Endodermal cell (in vitro differentiated cells): ENCODE results near the gene UCMA. TPM values are rescaled to one million over a fixed set of nuclear protein-coding genes. Genes with fewer than 3 reads are reported as not detected.

Experiments
- DNase-seq: peaks from one replicate; pipeline ENCODE4 v3.0.0-alpha.2; 2017
- H3K27ac ChIP-seq: 2 replicates; pipeline ENCODE4 v1.5.1; 2013; ENCODE audit warnings: mild to moderate bottlenecking, low read depth, low read length, moderate library complexity
- H3K27me3 ChIP-seq: 2 replicates; pipeline ENCODE4 v1.6.1; 2013; ENCODE audit warnings: mild to moderate bottlenecking, low read length, moderate library complexity; ENCODE audit not compliant: insufficient read depth, control insufficient read depth, poor library complexity, severe bottlenecking
- H3K36me3 ChIP-seq: 2 replicates; pipeline ENCODE4 v1.7.0; 2013; ENCODE audit warnings: mild to moderate bottlenecking, low read length, moderate library complexity; ENCODE audit not compliant: control insufficient read depth, insufficient read depth
- H3K4me1 ChIP-seq: one replicate; pipeline ENCODE4 v1.7.0; 2013; ENCODE audit warnings: low read length; ENCODE audit not compliant: control insufficient read depth, insufficient read depth
- H3K4me3 ChIP-seq: 2 replicates; pipeline ENCODE4 v1.5.1; 2013; ENCODE audit warnings: mild to moderate bottlenecking, low read length, moderate library complexity
- H3K9ac ChIP-seq: 2 replicates; pipeline ENCODE4 v1.6.1; 2013; ENCODE audit warnings: mild to moderate bottlenecking, low read length, moderate library complexity; ENCODE audit not compliant: poor library complexity, severe bottlenecking; ENCODE audit errors: extremely low read depth
- H3K9me3 ChIP-seq: 2 replicates; pipeline ENCODE4 v1.6.1; 2013; ENCODE audit warnings: mild to moderate bottlenecking, low read length, moderate library complexity; ENCODE audit not compliant: control insufficient read depth
- H3K27ac Mint-ChIP-seq: 2 replicates; pipeline ENCODE4 v1.8.0; 2020; ENCODE audit warnings: mixed read lengths
- H3K27me3 Mint-ChIP-seq: 2 replicates; pipeline ENCODE4 v1.8.0; 2021; ENCODE audit warnings: mild to moderate bottlenecking, mixed read lengths; ENCODE audit not compliant: insufficient read depth
- H3K36me3 Mint-ChIP-seq: 2 replicates; pipeline ENCODE4 v1.8.0; 2020; ENCODE audit warnings: low read depth, mixed read lengths
- H3K4me1 Mint-ChIP-seq: 2 replicates; pipeline ENCODE4 v1.8.0; 2020; ENCODE audit warnings: mixed read lengths
- H3K4me3 Mint-ChIP-seq: 2 replicates; pipeline ENCODE4 v1.8.0; 2020; ENCODE audit warnings: mild to moderate bottlenecking, moderate library complexity, mixed read lengths
- H3K9me3 Mint-ChIP-seq: 2 replicates; pipeline ENCODE4 v1.8.0; 2020; ENCODE audit warnings: mild to moderate bottlenecking, mixed read lengths
- WGBS, 2 experiments: methylation state at CpG; one replicate each; pipeline versions ENCODE4 v1.1.5 to v1.1.7; 2013; ENCODE audit warnings: missing lambda C conversion rate in 2 of 2, mixed read lengths in 1 of 2; ENCODE audit not compliant: insufficient coverage in 1 of 2, insufficient read length in 1 of 2; 5-methylcytosine and 5-hydroxymethylcytosine counted together
- total RNA-seq, 2 donors: library from RNA; stranded (reverse); fragmentation: NEBNext Ultra II Directional in 1 of 2; extraction: Animal tissue kit (Norgen Biotek cat#: 25700) in 1 of 2; gene quantifications; 2 replicates in 1 of 2; 3 replicates in 1 of 2; pipeline ENCODE4 v1.2.1, GENCODE V29; 2021
- TF ChIP-seq, protein P1 (sequence below): fragments of 200-600 bp; sonication (generic); conservative IDR thresholded peaks from 2 replicates; pipeline ENCODE4 v1.5.0; 2021; ENCODE audit warnings: antibody characterized with exemption, mild to moderate bottlenecking

Gene UCMA
- total RNA-seq, 2 donors from 2014 or later, result not detected

GRCh38 chr10:13190816-13191215 lies 43.4 kb downstream of the UCMA start:
- H3K4me3 Mint-ChIP-seq, result no peak overlapping the region
- no peak overlapping the region for H3K4me3 ChIP-seq
- no peak overlapping the region for H3K9ac ChIP-seq
- TF ChIP-seq, protein P1, sequence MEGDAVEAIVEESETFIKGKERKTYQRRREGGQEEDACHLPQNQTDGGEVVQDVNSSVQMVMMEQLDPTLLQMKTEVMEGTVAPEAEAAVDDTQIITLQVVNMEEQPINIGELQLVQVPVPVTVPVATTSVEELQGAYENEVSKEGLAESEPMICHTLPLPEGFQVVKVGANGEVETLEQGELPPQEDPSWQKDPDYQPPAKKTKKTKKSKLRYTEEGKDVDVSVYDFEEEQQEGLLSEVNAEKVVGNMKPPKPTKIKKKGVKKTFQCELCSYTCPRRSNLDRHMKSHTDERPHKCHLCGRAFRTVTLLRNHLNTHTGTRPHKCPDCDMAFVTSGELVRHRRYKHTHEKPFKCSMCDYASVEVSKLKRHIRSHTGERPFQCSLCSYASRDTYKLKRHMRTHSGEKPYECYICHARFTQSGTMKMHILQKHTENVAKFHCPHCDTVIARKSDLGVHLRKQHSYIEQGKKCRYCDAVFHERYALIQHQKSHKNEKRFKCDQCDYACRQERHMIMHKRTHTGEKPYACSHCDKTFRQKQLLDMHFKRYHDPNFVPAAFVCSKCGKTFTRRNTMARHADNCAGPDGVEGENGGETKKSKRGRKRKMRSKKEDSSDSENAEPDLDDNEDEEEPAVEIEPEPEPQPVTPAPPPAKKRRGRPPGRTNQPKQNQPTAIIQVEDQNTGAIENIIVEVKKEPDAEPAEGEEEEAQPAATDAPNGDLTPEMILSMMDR, result no peak
- no peak for DNase-seq
- H3K36me3 Mint-ChIP-seq, result peaks cover 69% of the 10 kb centered on the region
- H3K36me3 ChIP-seq, result peaks cover 82% of the 10 kb centered on the region
- H3K27ac Mint-ChIP-seq, result peak overlapping the region; percentile 3
- 90 to 100% methylated on average over 2 to 3 of the region's 3 CpGs for WGBS, 2 experiments
- peaks cover 14% of the 10 kb centered on the region for H3K9me3 ChIP-seq
- H3K27ac ChIP-seq, result no peak overlapping the region
- H3K4me1 ChIP-seq, result no peaks in the 10 kb centered on the region
- no peaks in the 10 kb centered on the region for H3K27me3 ChIP-seq
- no peaks in the 10 kb centered on the region for H3K27me3 Mint-ChIP-seq
- H3K4me1 Mint-ChIP-seq, result no peaks in the 10 kb centered on the region
- H3K9me3 Mint-ChIP-seq, result peaks cover 5% of the 10 kb centered on the region

DNA sequence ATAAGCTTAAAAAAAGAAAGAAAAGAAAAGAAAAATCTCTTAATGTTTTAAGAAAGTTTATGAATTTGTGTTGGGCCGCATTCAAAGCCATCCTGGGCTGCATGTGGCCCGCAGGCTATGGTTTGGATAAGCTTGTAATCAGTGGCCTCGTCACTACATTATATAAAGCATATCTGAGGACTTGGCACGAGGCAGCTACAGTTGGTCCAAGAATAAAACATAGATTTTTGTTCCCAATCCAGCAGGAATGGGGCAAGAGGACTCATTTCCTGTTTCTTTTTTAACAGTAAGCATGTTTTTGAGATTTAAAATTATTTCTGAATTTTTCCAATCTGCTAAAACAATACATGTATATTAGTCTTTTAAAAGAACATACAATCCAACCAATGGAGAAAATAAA lies 44.2 kb downstream of the UCMA start:
- Mint-ChIP-seq H3K4me1 (no peaks in the 10 kb centered on the region), H3K27me3 (no peaks in the 10 kb centered on the region), H3K9me3 (peaks cover 5% of the 10 kb centered on the region), H3K27ac (no peak overlapping the region), H3K36me3 (peaks cover 70% of the 10 kb centered on the region), H3K4me3 (no peak overlapping the region)
- TF ChIP-seq, protein P1, result no peak
- H3K4me3 ChIP-seq, result no peak overlapping the region
- no peak for DNase-seq
- no peak overlapping the region for H3K9ac ChIP-seq
- no peaks in the 10 kb centered on the region for H3K4me1 ChIP-seq
- H3K27me3 ChIP-seq, result no peaks in the 10 kb centered on the region
- H3K36me3 ChIP-seq, result peaks cover 83% of the 10 kb centered on the region
- peaks cover 17% of the 10 kb centered on the region for H3K9me3 ChIP-seq
- H3K27ac ChIP-seq, result no peak overlapping the region
- 96 to 100% methylated on average over 1 to 4 of the region's 4 CpGs for WGBS, 2 experiments

DNA sequence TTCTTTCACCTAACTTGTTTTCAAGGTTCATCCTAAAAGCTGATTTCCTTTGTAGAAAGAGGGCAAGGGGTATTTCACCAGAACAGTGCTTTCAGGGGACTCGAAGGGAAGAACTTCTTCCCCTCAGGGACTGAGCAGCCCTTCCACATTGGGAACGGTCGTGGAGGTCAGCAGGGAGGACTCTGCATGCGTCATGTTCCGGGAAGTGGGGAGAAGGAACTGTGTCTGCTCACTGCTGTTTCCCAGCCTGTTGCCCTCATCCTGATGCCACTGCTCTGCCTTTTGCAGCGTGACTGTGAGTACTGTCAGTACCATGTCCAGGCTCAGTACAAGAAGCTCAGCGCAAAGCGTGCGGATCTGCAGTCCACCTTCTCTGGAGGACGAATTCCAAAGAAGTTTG lies 45.6 kb downstream of the UCMA start:
- Mint-ChIP-seq H3K9me3 (peaks cover 5% of the 10 kb centered on the region), H3K27ac (no peak overlapping the region), H3K4me1 (no peaks in the 10 kb centered on the region), H3K27me3 (no peaks in the 10 kb centered on the region), H3K36me3 (peaks cover 74% of the 10 kb centered on the region), H3K4me3 (no peak overlapping the region)
- H3K9me3 ChIP-seq, result peaks cover 17% of the 10 kb centered on the region
- H3K27me3 ChIP-seq, result no peaks in the 10 kb centered on the region
- TF ChIP-seq, protein P1, result no peak
- H3K27ac ChIP-seq, result no peak overlapping the region
- DNase-seq, result no peak
- no peak overlapping the region for H3K9ac ChIP-seq
- H3K36me3 ChIP-seq, result peaks cover 83% of the 10 kb centered on the region
- no peak overlapping the region for H3K4me3 ChIP-seq
- 96% methylated on average over 10 of the region's 10 CpGs for WGBS, 2 experiments
- no peaks in the 10 kb centered on the region for H3K4me1 ChIP-seq
